ENCODE measurements around the gene MEG3.

Gene MEG3

DNA sequence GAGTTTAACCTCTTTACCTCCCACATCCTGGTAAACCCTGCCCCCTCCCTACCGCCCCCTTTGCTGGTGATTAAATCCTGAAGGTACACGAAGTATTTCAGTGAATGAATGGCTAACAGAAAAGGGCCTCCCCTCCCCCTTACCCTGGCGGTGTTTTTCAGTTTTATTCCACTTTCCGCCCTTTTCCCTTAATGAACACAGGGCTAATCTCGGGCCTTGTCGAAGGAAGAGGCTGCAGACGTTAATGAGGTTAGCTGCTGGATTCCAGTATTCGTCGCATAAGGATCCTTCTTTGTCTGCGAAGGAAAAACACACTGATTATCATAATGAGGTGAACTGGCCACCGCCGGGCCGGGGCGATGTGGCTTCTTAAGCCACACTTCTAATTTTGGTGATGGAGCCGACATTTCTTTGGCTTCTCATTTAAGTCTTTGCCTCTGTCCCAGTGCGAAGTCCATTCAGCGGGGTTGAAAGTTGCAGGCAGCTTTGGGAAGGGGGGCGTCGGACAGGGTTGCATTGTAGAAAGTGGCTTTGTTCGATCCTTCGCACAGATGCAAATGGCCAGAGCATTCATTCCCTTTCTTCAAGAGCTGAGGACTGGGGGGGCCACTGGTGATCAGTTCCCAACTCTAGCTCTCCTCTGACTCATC, 6.5 kb downstream of the MEG3 start:
- no peak for DNase-seq (ENCODE audit: low read depth)

DNA sequence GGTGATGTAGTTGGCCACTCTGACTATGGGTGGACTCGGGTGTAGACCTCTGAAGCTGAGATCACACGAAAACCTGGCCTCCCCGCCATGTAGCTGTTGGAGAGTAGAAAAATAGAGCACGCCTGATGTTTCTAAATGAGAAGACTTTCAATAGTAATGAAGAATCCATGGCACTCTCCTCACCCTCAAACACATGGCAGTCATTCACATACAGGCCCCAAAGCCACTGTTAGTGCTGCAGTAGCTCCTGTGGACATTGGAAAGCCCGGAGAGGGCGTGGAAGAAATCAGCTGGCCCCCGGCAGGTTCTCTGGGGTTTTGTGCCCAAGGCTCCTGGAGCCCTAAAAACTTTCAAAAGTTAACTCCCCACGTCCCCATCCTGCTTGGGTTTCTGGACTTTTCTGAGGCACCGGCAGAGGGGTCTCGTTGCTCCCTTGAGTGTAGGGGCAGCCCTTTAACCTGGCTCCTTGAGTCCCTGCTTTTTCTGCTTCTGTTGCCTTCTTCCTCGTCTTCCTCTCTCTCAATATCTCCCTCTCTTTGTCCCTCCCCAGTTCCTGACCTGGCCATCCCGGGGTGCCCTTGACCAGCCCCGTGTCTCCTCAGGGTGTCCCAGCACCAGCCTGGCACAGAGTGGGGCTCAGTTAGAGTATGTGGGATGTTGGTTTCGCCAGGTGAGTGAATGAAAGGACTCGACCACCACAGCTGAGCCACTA, 8.3 kb downstream of the MEG3 start:
- no peak for DNase-seq (ENCODE audit: low read depth)

- DNase-seq (ENCODE audit: low read depth) = no peak
Measured at GRCh38 chr14:100834794-100835547, 9.1 kb downstream of the MEG3 start.

- DNase-seq (ENCODE audit: low read depth) = no peak
Measured at GRCh38 chr14:100835548-100836310, 9.8 kb downstream of the MEG3 start.

DNA sequence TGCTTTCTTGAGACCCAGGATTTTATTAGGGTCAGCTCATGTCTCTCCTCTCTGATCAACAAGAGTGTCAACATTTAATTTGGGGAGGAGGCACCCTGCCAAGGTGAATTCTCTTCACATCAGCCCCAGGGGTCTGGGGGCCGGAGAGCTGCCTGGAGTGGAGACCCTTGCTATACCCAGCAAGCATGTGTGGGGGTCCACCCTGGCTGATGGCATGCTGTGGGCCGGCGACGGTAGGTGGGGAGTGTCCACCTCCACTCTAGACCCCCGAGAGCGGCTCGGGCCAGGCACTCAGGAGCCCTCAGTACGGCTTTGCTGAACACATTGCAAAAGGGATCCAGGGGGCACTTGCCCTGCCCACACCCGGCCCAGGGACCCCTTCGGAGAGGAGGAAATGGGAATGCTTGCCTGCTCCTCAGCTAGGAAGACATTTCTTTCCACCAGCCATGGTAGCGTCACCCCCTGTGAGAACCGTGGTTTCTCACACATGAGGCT, 10.4 kb downstream of the MEG3 start:
- DNase-seq (ENCODE audit: low read depth) = no peak

DNA sequence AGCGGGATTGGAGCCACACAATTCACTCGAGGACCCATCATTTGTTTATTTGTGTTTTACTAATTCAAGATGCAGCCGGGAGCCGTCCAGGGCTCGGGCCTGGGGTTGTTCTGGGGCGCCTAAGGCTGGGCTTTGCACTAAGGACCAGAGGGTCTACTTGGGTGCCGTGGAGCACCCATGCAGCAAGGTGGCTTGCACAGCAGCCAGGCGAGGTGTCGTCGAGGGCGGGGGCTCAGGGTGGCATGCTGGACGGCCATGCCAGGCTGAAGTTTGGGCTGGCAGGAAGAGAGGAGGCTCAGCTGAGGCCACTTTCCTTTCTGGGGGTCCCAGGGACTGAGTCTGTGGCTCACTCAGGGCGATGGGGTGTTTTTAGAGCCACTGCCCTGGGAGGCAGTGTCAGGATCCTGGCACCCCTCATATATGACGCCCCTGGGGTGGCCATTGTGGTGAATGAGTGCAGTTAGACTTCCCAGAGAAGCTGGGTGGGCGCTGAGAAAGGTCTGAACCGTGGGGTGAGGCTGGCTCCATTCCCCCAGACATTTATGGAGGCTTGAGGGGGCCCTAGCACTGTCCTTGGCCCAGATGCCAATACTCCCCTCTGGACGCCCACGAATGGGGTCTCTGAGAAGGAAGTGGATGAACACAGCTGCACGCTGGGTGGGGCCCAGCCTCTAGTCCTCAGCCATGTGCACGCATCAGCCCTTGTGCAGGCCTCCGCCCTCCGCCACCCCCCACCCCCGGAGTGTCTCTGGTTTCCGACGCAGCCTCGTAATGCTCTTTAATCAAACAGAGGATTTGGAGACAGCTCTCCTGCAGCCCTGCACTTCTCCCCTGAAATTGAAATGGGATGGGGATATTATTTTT, 11.3 kb downstream of the MEG3 start:
- DNase-seq (ENCODE audit: low read depth) = no peak

DNA sequence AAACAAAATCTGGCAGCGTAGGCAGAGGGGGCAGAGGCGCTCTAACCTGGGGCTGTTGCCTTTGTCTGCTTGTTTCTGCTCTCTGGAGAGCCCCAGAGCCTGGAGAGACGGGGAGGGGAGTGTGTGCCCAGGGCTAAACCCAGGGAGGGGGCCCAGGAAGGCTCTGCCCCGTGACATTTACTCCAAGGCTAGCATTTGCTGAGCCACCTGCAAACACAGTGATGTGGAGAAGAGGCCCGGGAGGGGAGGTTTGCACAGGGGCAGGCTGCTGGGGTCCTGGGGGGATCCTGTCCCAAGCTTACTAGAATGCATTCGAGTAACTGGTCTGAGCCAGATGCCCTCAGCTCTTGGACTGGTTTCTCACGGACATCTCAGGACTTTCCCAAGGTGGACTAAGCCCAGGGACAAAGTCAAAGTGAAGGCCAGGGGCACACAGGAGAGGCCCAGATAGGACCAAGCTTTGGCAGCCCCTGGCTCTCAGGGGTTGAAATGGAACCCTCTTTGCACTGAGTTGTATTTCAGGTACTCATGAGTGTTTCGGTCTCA, 12.0 kb downstream of the MEG3 start:
- DNase-seq (ENCODE audit: low read depth) = no peak

DNA sequence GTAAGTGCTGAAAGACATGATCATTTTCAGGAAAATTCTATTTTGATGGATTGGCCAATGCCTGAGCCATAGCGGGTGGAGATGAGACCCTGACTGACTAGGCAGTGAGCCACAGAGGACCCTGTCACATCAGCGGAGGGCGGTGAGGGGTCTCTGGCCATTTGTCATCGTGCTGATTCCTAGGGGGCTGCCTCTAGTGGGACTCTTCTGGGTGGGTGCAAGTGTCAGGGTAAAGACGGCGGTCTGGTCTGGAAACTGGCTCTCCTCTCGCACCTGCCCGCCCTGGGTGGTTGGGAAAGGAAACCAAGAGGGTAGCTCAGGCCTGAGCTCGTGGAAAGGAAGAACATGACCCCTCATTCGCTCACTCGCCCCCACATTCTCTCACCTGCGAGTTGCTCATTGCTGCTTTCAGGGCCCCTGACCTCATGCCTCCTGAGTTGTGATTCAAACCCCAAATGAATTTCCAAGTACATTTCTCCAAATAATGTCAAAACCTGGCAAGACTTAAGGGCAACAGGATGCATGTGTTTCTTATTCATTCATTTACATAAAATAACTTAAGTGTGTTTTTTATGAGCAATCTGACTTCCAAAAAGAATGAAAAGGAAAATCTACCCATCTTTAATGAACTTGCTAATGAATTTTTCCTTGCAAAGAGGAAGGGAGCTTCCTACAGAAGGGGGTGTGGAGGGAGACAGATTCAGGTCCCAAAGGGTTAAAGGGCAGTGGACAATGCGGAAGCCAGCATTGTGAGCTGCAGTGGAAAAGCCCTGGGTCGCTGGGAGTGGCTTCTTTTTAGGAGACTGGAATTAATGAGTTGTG, 12.8 kb downstream of the MEG3 start:
- DNase-seq (ENCODE audit: low read depth) = no peak

DNA sequence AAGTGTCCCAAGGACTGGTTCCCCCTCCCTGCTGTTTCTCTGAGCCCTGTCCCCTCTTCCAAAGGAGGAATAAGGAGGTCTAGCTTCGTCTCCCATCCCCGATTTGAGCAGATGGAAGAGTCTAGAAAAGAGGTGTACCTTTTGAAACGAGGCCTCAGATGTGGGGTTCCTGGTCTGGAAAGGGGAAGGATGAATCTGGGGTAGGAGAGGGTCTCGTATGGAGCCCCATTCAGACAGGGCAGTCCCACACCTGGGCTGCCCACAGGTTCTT, 13.3 kb downstream of the MEG3 start:
- no peak for DNase-seq (ENCODE audit: low read depth)

DNA sequence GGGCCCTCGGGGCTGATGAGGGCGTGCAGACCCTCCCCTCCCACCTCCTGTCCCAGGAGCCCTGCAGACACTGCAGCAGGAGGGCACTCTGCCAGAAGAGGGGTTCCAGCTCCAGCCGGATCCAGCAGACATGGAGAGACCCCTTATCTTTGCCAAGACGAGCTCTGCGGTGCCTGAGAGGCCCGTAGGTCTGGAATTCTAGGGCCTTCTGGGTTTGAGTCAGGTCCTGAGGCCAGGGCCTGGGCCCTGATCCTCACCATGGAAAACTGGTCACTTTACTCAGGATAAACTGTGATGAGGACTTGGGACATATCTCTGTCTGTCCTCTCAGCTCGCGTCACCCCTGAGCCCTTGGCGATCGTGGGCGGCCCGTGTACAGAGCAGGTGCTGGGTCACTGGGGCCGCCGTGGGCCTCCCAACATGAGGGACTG, 13.8 kb downstream of the MEG3 start:
- no peak for DNase-seq (ENCODE audit: low read depth)

GRCh38 chr14:100840286-100841065, 14.6 kb downstream of the MEG3 start:
- DNase-seq (ENCODE audit: low read depth) = no peak

- no peak for DNase-seq (ENCODE audit: low read depth)
Measured at GRCh38 chr14:100841066-100841760, 15.3 kb downstream of the MEG3 start.

DNA sequence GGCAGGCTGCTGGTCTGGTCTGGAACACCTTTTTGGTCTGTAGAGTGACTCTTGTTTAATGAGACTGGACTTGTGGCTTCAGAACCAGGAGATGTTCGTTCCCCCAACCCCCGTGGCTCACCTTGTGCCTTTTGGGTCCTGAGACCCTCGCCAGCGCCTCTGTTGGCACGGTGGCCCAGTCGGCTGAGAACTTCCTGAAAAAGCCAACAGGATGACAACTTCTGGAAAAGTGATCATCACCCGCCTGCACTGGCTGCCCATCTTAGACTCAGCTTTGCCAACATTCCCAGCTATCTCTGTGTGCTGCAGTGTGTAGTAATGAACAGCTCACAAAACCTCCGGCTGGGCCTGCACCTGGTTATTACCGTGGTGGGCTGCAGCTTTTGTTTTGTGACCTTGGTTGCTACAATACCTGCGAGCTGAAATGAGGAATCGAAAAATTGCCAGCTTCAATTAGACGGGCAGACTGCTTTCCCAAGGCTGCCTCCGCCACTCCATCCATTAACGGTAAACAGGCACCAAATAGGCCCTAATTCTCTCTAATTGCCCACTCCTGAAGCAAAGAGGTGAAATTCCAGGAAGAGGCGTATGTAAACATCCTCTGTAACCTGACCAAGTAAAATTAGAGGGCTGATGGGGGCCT, 16.0 kb downstream of the MEG3 start:
- no peak for DNase-seq (ENCODE audit: low read depth)

DNA sequence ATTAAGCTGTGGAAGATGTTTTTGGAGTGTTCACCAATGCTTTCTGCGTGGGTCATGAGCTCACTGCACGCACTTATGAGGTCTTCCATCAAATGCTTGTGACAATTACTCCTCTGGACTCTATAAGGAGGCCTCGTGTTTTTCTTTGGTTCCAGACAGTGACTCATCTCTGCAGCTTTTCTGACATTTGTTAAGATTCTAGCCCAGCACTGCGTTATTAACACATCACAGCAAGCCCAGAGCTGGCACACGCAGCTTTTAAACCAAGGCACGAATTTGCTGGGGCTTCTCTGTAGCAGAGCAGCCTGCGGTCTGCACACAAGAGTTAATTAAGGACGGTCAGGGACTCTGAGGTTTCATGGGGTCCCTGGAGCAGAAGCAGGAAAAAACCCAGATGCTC, 16.9 kb downstream of the MEG3 start:
- DNase-seq (ENCODE audit: low read depth) = no peak

DNA sequence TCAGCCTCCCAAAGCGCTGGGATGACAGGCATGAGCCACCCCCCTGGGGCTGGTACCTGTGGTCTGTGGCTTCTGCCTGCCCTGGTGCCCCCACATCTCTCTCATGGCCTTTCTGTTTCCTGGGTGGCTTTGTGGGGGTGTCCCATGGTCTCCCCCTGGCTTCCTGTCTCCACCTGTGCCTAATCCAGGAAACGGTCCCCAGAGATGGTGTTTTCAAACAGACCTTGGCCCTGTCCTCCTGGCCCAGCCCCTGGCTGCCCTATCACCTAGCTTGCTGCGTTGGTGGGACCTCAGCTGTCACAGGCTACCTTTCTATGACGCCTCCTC, 18.1 kb downstream of the MEG3 start:
- DNase-seq (ENCODE audit: low read depth) = no peak

DNA sequence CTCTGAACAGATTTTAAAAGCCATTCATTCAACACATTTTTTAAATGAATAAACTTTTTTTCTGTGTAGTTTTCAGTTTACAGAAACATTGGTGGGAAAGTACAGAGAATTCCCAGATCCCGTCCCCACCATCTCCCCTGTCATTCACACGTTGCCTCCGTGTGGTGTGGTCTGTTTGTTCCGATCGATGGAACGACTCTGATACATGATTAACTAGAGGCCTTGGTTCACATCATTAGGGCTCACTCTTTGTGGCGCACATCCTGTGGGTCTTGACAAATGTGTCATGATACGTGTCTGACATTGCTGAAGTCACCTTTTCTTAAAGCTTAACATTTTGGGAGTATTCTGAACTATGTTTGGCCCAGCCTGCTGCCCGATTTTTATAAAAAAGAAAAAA, 18.5 kb downstream of the MEG3 start:
- no peak for DNase-seq (ENCODE audit: low read depth)

DNA sequence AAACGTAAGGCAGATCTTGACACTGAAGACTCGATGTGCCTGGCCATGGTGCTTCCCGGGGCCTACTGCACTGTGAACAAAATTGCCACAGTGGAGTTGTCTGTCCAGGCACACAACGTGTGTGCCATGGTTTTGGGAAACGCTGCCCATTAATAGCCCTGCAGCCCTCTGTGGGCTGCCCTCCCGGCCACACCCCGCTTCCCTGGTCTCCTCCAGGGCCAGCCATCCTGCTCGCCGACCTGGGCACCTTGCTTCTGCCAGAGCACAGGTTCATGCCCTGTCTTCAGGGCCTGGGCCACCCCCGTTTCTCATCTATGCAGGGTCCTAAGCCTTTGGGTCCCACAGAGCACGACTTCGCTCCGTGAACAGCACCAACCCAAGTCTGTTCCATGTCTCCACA, 18.9 kb downstream of the MEG3 start:
- no peak for DNase-seq (ENCODE audit: low read depth)

GRCh38 chr14:100845341-100845740, 19.4 kb downstream of the MEG3 start:
- DNase-seq (ENCODE audit: low read depth) = no peak
